ENCODE measurements around the gene PATJ.

The PATJ gene

DNA sequence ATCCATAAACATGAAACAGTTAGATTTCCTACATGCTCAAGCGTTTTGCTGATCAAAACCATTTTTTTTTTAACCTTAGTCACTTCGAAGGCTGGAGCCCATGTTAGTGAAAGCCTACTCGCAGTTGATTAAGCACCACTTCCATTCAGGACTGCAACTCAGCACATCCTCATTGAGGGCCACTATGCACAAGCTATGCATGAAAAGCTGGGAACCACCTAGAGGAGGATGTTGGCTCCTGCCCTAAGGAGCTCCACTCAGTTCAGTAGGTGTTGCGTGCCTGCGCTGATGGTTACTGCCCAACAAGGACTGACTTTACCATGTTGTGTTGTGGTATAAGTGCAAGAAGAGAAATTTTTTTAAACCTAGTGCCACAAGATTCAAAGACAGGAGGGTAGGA lies 271.0 kb downstream of the PATJ start:
- FAIRE-seq: no peak
- no peak for TF ChIP-seq POU2F2 (IDR thresholded peaks at IDR 0.05; ENCODE audit: low read depth, low read length)
- TF ChIP-seq POLR2A (IDR thresholded peaks at IDR 0.05; ENCODE audit: low read depth, low read length): no peak
- no peak for TF ChIP-seq SPI1 (IDR thresholded peaks at IDR 0.05; ENCODE audit: low read depth, low read length)
- no peak for TF ChIP-seq PAX5 (IDR thresholded peaks at IDR 0.05; ENCODE audit: insufficient read depth, low read length, severe bottlenecking)
- no peak for TF ChIP-seq TAF1 (IDR thresholded peaks at IDR 0.05; ENCODE audit: low read depth, low read length)
- no peak for TF ChIP-seq POLR2AphosphoS5 (IDR thresholded peaks at IDR 0.05; ENCODE audit: low read depth, low read length)
- DNase-seq (ENCODE audit: insufficient read length, low spot score): no peak

DNA sequence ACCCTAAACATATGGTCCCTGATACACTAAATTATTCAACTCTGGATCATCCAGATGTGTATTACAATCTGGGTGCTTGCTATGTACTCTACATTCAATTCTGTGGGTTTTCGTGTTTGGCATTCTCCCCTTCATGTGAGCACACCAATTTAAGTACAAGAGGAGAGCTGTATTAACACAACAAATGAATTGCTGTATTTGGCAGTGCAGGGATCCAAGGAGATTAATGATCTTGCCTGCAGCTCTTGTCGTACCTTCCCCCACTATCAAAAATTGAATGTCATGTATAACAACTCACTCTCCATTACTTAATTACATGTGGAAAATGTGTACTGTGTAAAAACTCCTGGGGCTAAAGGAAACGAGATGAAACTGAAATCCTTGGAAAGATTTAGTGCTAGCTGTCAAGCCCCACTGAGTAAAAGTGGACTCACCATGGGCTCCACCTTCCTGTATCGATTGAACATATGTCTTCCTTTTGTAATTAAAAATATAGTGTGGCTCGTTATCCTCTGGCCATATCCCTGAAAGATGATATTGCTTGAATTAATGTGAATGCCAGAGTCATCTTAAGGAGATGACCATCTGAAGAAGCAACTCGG lies 280.2 kb downstream of the PATJ start:
- DNase-seq (ENCODE audit: insufficient read length, low spot score) (no peak), FAIRE-seq (no peak)
- TF ChIP-seq POLR2AphosphoS5 (IDR thresholded peaks at IDR 0.05; ENCODE audit: low read depth, low read length) (no peak), PAX5 (IDR thresholded peaks at IDR 0.05; ENCODE audit: insufficient read depth, low read length, severe bottlenecking) (no peak), TAF1 (IDR thresholded peaks at IDR 0.05; ENCODE audit: low read depth, low read length) (no peak), POLR2A (IDR thresholded peaks at IDR 0.05; ENCODE audit: low read depth, low read length) (no peak), SPI1 (IDR thresholded peaks at IDR 0.05; ENCODE audit: low read depth, low read length) (no peak), POU2F2 (IDR thresholded peaks at IDR 0.05; ENCODE audit: low read depth, low read length) (no peak)

DNA sequence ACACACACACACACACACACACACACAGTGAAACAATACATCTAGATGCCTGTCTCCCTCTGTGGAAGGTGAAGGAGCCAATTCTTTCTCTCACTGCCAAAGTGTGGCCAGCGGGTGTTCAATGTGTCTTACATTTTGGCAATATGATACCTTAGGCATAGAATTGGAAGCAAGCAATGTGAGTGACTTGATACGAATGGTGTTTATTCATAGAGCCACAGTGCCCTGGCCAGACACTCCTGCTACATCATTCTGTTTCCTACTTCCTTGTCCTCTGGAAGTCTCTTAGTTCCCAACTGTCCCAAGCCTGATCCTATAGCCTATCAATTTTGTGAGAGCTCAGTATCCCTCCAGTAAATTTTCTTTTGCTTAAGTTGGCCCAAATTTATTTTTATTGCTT lies 282.4 kb downstream of the PATJ start:
- DNase-seq (ENCODE audit: insufficient read length, low spot score) (no peak), FAIRE-seq (no peak)
- no peak for TF ChIP-seq TAF1 (IDR thresholded peaks at IDR 0.05; ENCODE audit: low read depth, low read length)
- no peak for TF ChIP-seq SPI1 (IDR thresholded peaks at IDR 0.05; ENCODE audit: low read depth, low read length)
- no peak for TF ChIP-seq PAX5 (IDR thresholded peaks at IDR 0.05; ENCODE audit: insufficient read depth, low read length, severe bottlenecking)
- no peak for TF ChIP-seq POLR2A (IDR thresholded peaks at IDR 0.05; ENCODE audit: low read depth, low read length)
- no peak for TF ChIP-seq POLR2AphosphoS5 (IDR thresholded peaks at IDR 0.05; ENCODE audit: low read depth, low read length)
- no peak for TF ChIP-seq POU2F2 (IDR thresholded peaks at IDR 0.05; ENCODE audit: low read depth, low read length)

DNA sequence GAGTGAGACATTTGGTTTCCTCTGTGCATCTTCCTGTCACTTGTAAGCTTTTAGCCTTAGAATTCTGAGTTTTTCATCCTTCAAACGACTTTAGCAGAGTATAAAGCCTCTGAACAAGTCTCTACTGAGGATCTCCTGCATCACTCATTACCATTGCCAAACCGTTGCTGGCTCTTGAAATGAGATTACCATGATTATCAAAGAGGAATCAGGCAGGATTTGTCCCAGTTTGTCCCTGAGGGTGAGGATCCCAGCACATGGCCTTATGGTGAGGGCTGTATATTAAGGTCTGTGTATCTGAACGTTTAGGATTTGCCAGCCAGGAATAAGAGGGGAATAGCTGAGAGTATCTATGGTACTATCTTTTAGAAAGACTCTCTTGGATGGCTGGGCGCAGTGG lies 282.9 kb downstream of the PATJ start:
- no peak for TF ChIP-seq POLR2AphosphoS5 (IDR thresholded peaks at IDR 0.05; ENCODE audit: low read depth, low read length)
- no peak for TF ChIP-seq PAX5 (IDR thresholded peaks at IDR 0.05; ENCODE audit: insufficient read depth, low read length, severe bottlenecking)
- TF ChIP-seq POLR2A (IDR thresholded peaks at IDR 0.05; ENCODE audit: low read depth, low read length): no peak
- FAIRE-seq: no peak

GRCh38 chr1:62025892-62026291 lies 283.6 kb downstream of the PATJ start:
- DNase-seq (ENCODE audit: insufficient read length, low spot score): no peak
- no peak for FAIRE-seq
- TF ChIP-seq TAF1 (IDR thresholded peaks at IDR 0.05; ENCODE audit: low read depth, low read length) (no peak), POLR2AphosphoS5 (IDR thresholded peaks at IDR 0.05; ENCODE audit: low read depth, low read length) (no peak), SPI1 (IDR thresholded peaks at IDR 0.05; ENCODE audit: low read depth, low read length) (no peak), PAX5 (IDR thresholded peaks at IDR 0.05; ENCODE audit: insufficient read depth, low read length, severe bottlenecking) (no peak), POU2F2 (IDR thresholded peaks at IDR 0.05; ENCODE audit: low read depth, low read length) (no peak)

More for the DNA sequence above, 282.9 kb downstream of the PATJ start:
- DNase-seq (ENCODE audit: insufficient read length, low spot score): no peak

- DNase-seq (ENCODE audit: insufficient read length, low spot score) (no peak), FAIRE-seq (no peak)
- TF ChIP-seq POLR2A (IDR thresholded peaks at IDR 0.05; ENCODE audit: low read depth, low read length): no peak
- TF ChIP-seq TAF1 (IDR thresholded peaks at IDR 0.05; ENCODE audit: low read depth, low read length): no peak
- TF ChIP-seq POU2F2 (IDR thresholded peaks at IDR 0.05; ENCODE audit: low read depth, low read length): no peak
- TF ChIP-seq SPI1 (IDR thresholded peaks at IDR 0.05; ENCODE audit: low read depth, low read length): no peak
- no peak for TF ChIP-seq PAX5 (IDR thresholded peaks at IDR 0.05; ENCODE audit: insufficient read depth, low read length, severe bottlenecking)
- TF ChIP-seq POLR2AphosphoS5 (IDR thresholded peaks at IDR 0.05; ENCODE audit: low read depth, low read length): no peak
Observed at GRCh38 chr1:62029704-62030103, 287.4 kb downstream of the PATJ start.

DNA sequence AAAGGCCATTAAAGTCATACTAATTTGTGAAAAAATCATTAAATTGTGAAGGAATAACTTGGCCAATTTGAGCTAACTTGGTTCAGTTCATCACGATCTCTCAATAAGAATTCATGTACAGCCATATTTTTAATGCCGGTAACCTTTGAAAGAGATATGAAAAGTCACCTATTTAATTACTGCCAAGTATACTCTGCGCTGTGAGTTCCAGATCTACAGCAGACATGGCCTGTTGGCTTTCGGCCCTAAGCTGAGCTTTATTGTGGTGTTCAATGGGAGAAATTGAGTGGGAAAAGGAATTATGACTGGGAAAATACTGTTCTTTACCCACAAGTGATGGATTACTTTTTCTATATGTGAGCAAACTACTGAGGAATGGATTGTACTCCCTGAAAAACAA lies 292.5 kb downstream of the PATJ start:
- no peak for FAIRE-seq

GRCh38 chr1:62037274-62037673 lies 295.0 kb downstream of the PATJ start:
- DNase-seq (ENCODE audit: insufficient read length, low spot score) (no peak), FAIRE-seq (no peak)
- TF ChIP-seq POU2F2 (IDR thresholded peaks at IDR 0.05; ENCODE audit: low read depth, low read length): no peak
- no peak for TF ChIP-seq TAF1 (IDR thresholded peaks at IDR 0.05; ENCODE audit: low read depth, low read length)
- TF ChIP-seq POLR2AphosphoS5 (IDR thresholded peaks at IDR 0.05; ENCODE audit: low read depth, low read length): no peak
- no peak for TF ChIP-seq SPI1 (IDR thresholded peaks at IDR 0.05; ENCODE audit: low read depth, low read length)
- TF ChIP-seq POLR2A (IDR thresholded peaks at IDR 0.05; ENCODE audit: low read depth, low read length): no peak
- no peak for TF ChIP-seq PAX5 (IDR thresholded peaks at IDR 0.05; ENCODE audit: insufficient read depth, low read length, severe bottlenecking)

More for the DNA sequence above, 292.5 kb downstream of the PATJ start:
- no peak for TF ChIP-seq PAX5 (IDR thresholded peaks at IDR 0.05; ENCODE audit: insufficient read depth, low read length, severe bottlenecking)
- TF ChIP-seq POLR2AphosphoS5 (IDR thresholded peaks at IDR 0.05; ENCODE audit: low read depth, low read length): no peak
- no peak for TF ChIP-seq POLR2A (IDR thresholded peaks at IDR 0.05; ENCODE audit: low read depth, low read length)
- no peak for TF ChIP-seq TAF1 (IDR thresholded peaks at IDR 0.05; ENCODE audit: low read depth, low read length)
- no peak for TF ChIP-seq POU2F2 (IDR thresholded peaks at IDR 0.05; ENCODE audit: low read depth, low read length)
- no peak for TF ChIP-seq SPI1 (IDR thresholded peaks at IDR 0.05; ENCODE audit: low read depth, low read length)
- DNase-seq (ENCODE audit: insufficient read length, low spot score): no peak

- peak; percentile 78 for FAIRE-seq
- DNase-seq (ENCODE audit: insufficient read length, low spot score): no peak
- TF ChIP-seq PAX5 (IDR thresholded peaks at IDR 0.05; ENCODE audit: insufficient read depth, low read length, severe bottlenecking): no peak
- TF ChIP-seq POLR2A (IDR thresholded peaks at IDR 0.05; ENCODE audit: low read depth, low read length): no peak
- TF ChIP-seq POLR2AphosphoS5 (IDR thresholded peaks at IDR 0.05; ENCODE audit: low read depth, low read length): no peak
- TF ChIP-seq TAF1 (IDR thresholded peaks at IDR 0.05; ENCODE audit: low read depth, low read length): no peak
- no peak for TF ChIP-seq POU2F2 (IDR thresholded peaks at IDR 0.05; ENCODE audit: low read depth, low read length)
- TF ChIP-seq SPI1 (IDR thresholded peaks at IDR 0.05; ENCODE audit: low read depth, low read length): no peak
Observed at GRCh38 chr1:62038594-62039284, 296.5 kb downstream of the PATJ start.
